IMR-90 (cell line): ENCODE results near the gene KRTAP10-1. TPM values are rescaled to one million over a fixed set of nuclear protein-coding genes. Genes with fewer than 3 reads are reported as not detected.

Source experiments
- ATAC-seq: fragments of 200-7000 bp; cut with Tn5 transposase; 2 replicates; pipeline ENCODE4 v1.9.1; 2020; ENCODE audit warnings: low read depth, mild to moderate bottlenecking, moderate library complexity
- BruUV-seq: library from RNA; stranded (reverse); fragments of 400-500 nt; replicated peaks from 2 replicates; lab custom pipeline; 2021; lab: Mats Ljungman, UMichigan
- CTCF ChIA-PET: fragments of 300-600 bp; formaldehyde crosslinking; extraction: SDS; loops from one replicate; lab custom pipeline; 2021; ENCODE audit warnings: antibody characterized with exemption; lab: Yijun Ruan, JAX
- POLR2A ChIA-PET: fragments of 300-600 bp; sonication (Branson Sonifier 250); formaldehyde crosslinking; loops from one replicate; lab custom pipeline; 2022; ENCODE audit warnings: antibody characterized with exemption; ENCODE audit not compliant: unreplicated experiment; lab: Charles Lee
- DNase-seq: peaks from one replicate; pipeline ENCODE4 v3.0.0; 2013
- H2AFZ ChIP-seq: replicated peaks from 2 replicates; pipeline ENCODE3; 2013; ENCODE audit warnings: low read length, mild to moderate bottlenecking; ENCODE audit not compliant: poor library complexity
- H2AK5ac ChIP-seq: 2 replicates; pipeline ENCODE4 v1.6.1; 2013; ENCODE audit warnings: low read depth, low read length, inconsistent platforms
- H2AK9ac ChIP-seq: replicated peaks from 2 replicates; pipeline ENCODE3; 2013; ENCODE audit warnings: mild to moderate bottlenecking, low read depth, low read length, moderate library complexity; ENCODE audit not compliant: poor library complexity
- H2BK120ac ChIP-seq: 2 replicates; pipeline ENCODE4 v1.6.1; 2013; ENCODE audit warnings: low read depth, low read length, inconsistent platforms
- H2BK15ac ChIP-seq: 3 replicates; pipeline ENCODE4 v1.6.1; 2013; ENCODE audit warnings: low read depth, low read length, inconsistent platforms
- H2BK20ac ChIP-seq: 2 replicates; pipeline ENCODE4 v1.6.1; 2013; ENCODE audit warnings: low read depth, mild to moderate bottlenecking, inconsistent platforms, low read length, moderate library complexity
- H2BK5ac ChIP-seq: 2 replicates; pipeline ENCODE4 v1.6.1; 2013; ENCODE audit warnings: mild to moderate bottlenecking, low read depth, low read length, inconsistent platforms; ENCODE audit not compliant: poor library complexity, severe bottlenecking
- H3K14ac ChIP-seq: replicated peaks from 2 replicates; pipeline ENCODE4 v1.6.1; 2013; ENCODE audit warnings: low read depth, low read length, inconsistent platforms
- H3K18ac ChIP-seq: 2 replicates; pipeline ENCODE4 v1.6.1; 2013; ENCODE audit warnings: low read depth, low read length, control low read depth
- H3K23ac ChIP-seq: 2 replicates; pipeline ENCODE4 v1.6.1; 2013; ENCODE audit warnings: low read depth, low read length, inconsistent platforms
- H3K27ac ChIP-seq: 2 replicates; pipeline ENCODE4 v1.5.1; 2013; ENCODE audit warnings: mild to moderate bottlenecking, control low read depth, low read length; ENCODE audit not compliant: insufficient read depth
- H3K27me3 ChIP-seq: 2 replicates; pipeline ENCODE4 v1.6.1; 2013; ENCODE audit warnings: low read length; ENCODE audit not compliant: control insufficient read depth, insufficient read depth
- H3K36me3 ChIP-seq: 2 replicates; pipeline ENCODE4 v1.6.1; 2013; ENCODE audit warnings: low read length, mixed read lengths; ENCODE audit not compliant: control insufficient read depth, insufficient read depth
- H3K4ac ChIP-seq: 2 replicates; pipeline ENCODE4 v1.6.1; 2013; ENCODE audit warnings: low read depth, low read length, inconsistent platforms
- H3K4me1 ChIP-seq: 2 replicates; pipeline ENCODE4 v1.6.1; 2013; ENCODE audit warnings: low read length, mixed read lengths; ENCODE audit not compliant: control insufficient read depth, insufficient read depth
- H3K4me2 ChIP-seq: 2 replicates; pipeline ENCODE4 v1.6.1; 2013; ENCODE audit warnings: low read depth, mild to moderate bottlenecking, control low read depth, low read length, moderate library complexity
- H3K4me3 ChIP-seq: 2 replicates; pipeline ENCODE4 v1.5.1; 2013; ENCODE audit warnings: low read depth, mild to moderate bottlenecking, control low read depth, low read length, moderate library complexity; ENCODE audit not compliant: insufficient read depth
- H3K56ac ChIP-seq: 2 replicates; pipeline ENCODE4 v1.6.1; 2013; ENCODE audit warnings: low read length, inconsistent platforms; ENCODE audit not compliant: insufficient read depth; ENCODE audit errors: extremely low read depth
- H3K79me1 ChIP-seq, 2 experiments: 2 replicates each; pipeline ENCODE4 v1.6.1; 2013; ENCODE audit warnings: low read length in 2 of 2, inconsistent platforms in 1 of 2, low read depth in 1 of 2
- H3K9ac ChIP-seq: 2 replicates; pipeline ENCODE4 v1.6.1; 2013; ENCODE audit warnings: low read depth, low read length, control low read depth
- H3K9me1 ChIP-seq: 2 replicates; pipeline ENCODE4 v1.6.1; 2013; ENCODE audit warnings: low read length, inconsistent platforms; ENCODE audit not compliant: insufficient read depth
- H3K9me3 ChIP-seq: 2 replicates; pipeline ENCODE4 v1.6.1; 2013; ENCODE audit warnings: low read length; ENCODE audit not compliant: control insufficient read depth, insufficient read depth
- H4K20me1 ChIP-seq: 2 replicates; pipeline ENCODE4 v1.6.1; 2013; ENCODE audit warnings: low read length, inconsistent platforms; ENCODE audit not compliant: insufficient read depth
- H4K5ac ChIP-seq: 2 replicates; pipeline ENCODE4 v1.6.1; 2013; ENCODE audit warnings: mild to moderate bottlenecking, low read depth, low read length, control low read depth
- H4K8ac ChIP-seq, 2 experiments: 2 replicates each; pipeline ENCODE4 v1.6.1; 2013; ENCODE audit warnings: low read depth in 2 of 2, low read length in 2 of 2, control low read depth in 1 of 2, inconsistent platforms in 1 of 2
- H4K91ac ChIP-seq: 2 replicates; pipeline ENCODE4 v1.6.1; 2013; ENCODE audit warnings: low read depth, low read length, inconsistent platforms; ENCODE audit not compliant: insufficient read depth
- BHLHE40 ChIP-seq: fragments of 150-350 bp; IDR thresholded peaks from 2 replicates; pipeline ENCODE4 v1.6.1; 2016; ENCODE audit warnings: mild to moderate bottlenecking, low read depth, low read length
- CEBPB ChIP-seq: IDR thresholded peaks from 2 replicates; pipeline ENCODE4 v1.6.1; 2012; ENCODE audit warnings: low read depth, low read length, improper control_type of control experiment
- CHD1 ChIP-seq: IDR thresholded peaks from 2 replicates; pipeline ENCODE4 v1.6.1; 2012; ENCODE audit warnings: low read depth, low read length, improper control_type of control experiment
- CTCF ChIP-seq: conservative IDR thresholded peaks from 2 replicates; pipeline ENCODE4 v1.5.1; 2012; ENCODE audit warnings: mild to moderate bottlenecking, low read depth, low read length, improper control_type of control experiment
- ELK1 ChIP-seq: fragments of 150-350 bp; IDR thresholded peaks from 2 replicates; pipeline ENCODE4 v1.6.1; 2016; ENCODE audit warnings: low read depth, mild to moderate bottlenecking, low read length, moderate library complexity, borderline replicate concordance
- FOS ChIP-seq: fragments of 150-350 bp; IDR thresholded peaks from 2 replicates; pipeline ENCODE4 v1.6.1; 2016; ENCODE audit warnings: low read depth, low read length
- MAFK ChIP-seq: IDR thresholded peaks from 2 replicates; pipeline ENCODE4 v1.6.1; 2012; ENCODE audit warnings: low read depth, low read length, improper control_type of control experiment
- MAZ ChIP-seq: IDR thresholded peaks from 2 replicates; pipeline ENCODE4 v1.6.1; 2012; ENCODE audit warnings: low read depth, mild to moderate bottlenecking, low read length, improper control_type of control experiment, moderate library complexity, borderline replicate concordance
- MXI1 ChIP-seq: IDR thresholded peaks from 2 replicates; pipeline ENCODE4 v1.6.1; 2012; ENCODE audit warnings: low read depth, mild to moderate bottlenecking, low read length, moderate library complexity, borderline replicate concordance
- NFE2L2 ChIP-seq: fragments of 150-350 bp; IDR thresholded peaks from 2 replicates; pipeline ENCODE4 v1.6.1; 2016; ENCODE audit warnings: low read depth, mild to moderate bottlenecking, low read length
- POLR2A ChIP-seq: IDR thresholded peaks from 2 replicates; pipeline ENCODE4 v1.6.1; 2012; ENCODE audit warnings: mild to moderate bottlenecking, low read depth, low read length
- RAD21 ChIP-seq: IDR thresholded peaks from 2 replicates; pipeline ENCODE4 v1.6.1; 2012; ENCODE audit warnings: low read length, improper control_type of control experiment
- RCOR1 ChIP-seq: IDR thresholded peaks from 2 replicates; pipeline ENCODE4 v1.6.1; 2012; ENCODE audit warnings: mild to moderate bottlenecking, low read length, improper control_type of control experiment; ENCODE audit not compliant: insufficient replicate concordance
- SMC3 ChIP-seq: fragments of 150-350 bp; IDR thresholded peaks from 2 replicates; pipeline ENCODE4 v1.6.1; 2016; ENCODE audit warnings: low read depth, mild to moderate bottlenecking, antibody characterized with exemption, low read length, moderate library complexity
- USF2 ChIP-seq: fragments of 150-350 bp; IDR thresholded peaks from 2 replicates; pipeline ENCODE4 v1.6.1; 2017; ENCODE audit warnings: mild to moderate bottlenecking, antibody characterized with exemption, low read length, low read depth
- WGBS, 2 experiments: methylation state at CpG; one replicate each; pipeline versions ENCODE4 v1.1.5 to v1.1.7; 2013; ENCODE audit warnings: missing lambda C conversion rate in 2 of 2; ENCODE audit not compliant: insufficient read length in 1 of 2; ENCODE audit errors: extremely low coverage in 2 of 2; 5-methylcytosine and 5-hydroxymethylcytosine counted together
- dilution Hi-C: fragments of 300-500 bp; cut with HindIII; formaldehyde crosslinking; loops from one replicate; pipeline ENCODE4 v1.14.3; 2018; ENCODE audit warnings: low sequenced_read_pairs; ENCODE audit not compliant: unreplicated experiment
- in situ Hi-C: fragments of 300-500 bp; cut with MboI; formaldehyde crosslinking; loops from 3 replicates; pipeline ENCODE4 v1.14.3; 2019; ENCODE audit warnings: low sequenced_read_pairs, inconsistent platforms, mixed read lengths
- intact Hi-C: fragments of 100-400 bp; cut with micrococcal nuclease; formaldehyde crosslinking; loops from 2 replicates; pipeline ENCODE4 v1.10.0; 2022
- polyA plus RNA-seq, 3 experiments: library from polyadenylated mRNA; depleted of rRNA; stranded (reverse); fragments of >200 nt; gene quantifications; 2 replicates each; pipeline ENCODE4 v1.2.3, GENCODE V29; 2012; ENCODE audit warnings: low replicate concordance in 1 of 3
- total RNA-seq: library from RNA; depleted of rRNA; stranded (reverse); fragments of >200 nt; gene quantifications from 2 replicates; pipeline ENCODE4 v1.2.3, GENCODE V29; 2012

Gene KRTAP10-1
- total and polyA plus RNA-seq, 2 of the 4 experiments (the other 2 are of a cell fraction) = not detected

GRCh38 chr21:44564886-44565598, 25.0 kb upstream of the KRTAP10-1 start:
- Histone ChIP-seq H3K9ac (no peak overlapping the region), H4K8ac (no peak overlapping the region), H4K91ac (no peak overlapping the region), H3K56ac (no peak overlapping the region), H2BK5ac (no peak overlapping the region), H4K20me1 (no peaks in the 10 kb centered on the region), H3K4me2 (no peak overlapping the region), H2AK9ac (no peak overlapping the region), H3K9me1 (no peaks in the 10 kb centered on the region), H3K4ac (no peak overlapping the region), H2BK15ac (no peak overlapping the region), H3K9me3 (no peaks in the 10 kb centered on the region), H3K4me1 (no peaks in the 10 kb centered on the region), H3K14ac (no peak overlapping the region), H4K5ac (no peak overlapping the region), H3K36me3 (no peaks in the 10 kb centered on the region), H3K23ac (no peak overlapping the region), H3K27ac (no peak overlapping the region), H3K18ac (no peak overlapping the region), H2BK20ac (no peak overlapping the region), H3K27me3 (no peaks in the 10 kb centered on the region; the same call in 1 of the 2 replicates), H3K4me3 (no peak overlapping the region), H3K79me1 (no peaks in the 10 kb centered on the region), H2AK5ac (no peak overlapping the region), H2BK120ac (no peak overlapping the region), H2AFZ (no peak overlapping the region)
- no CpG with 5 or more reads among the region's 1 CpG for WGBS, 2 experiments
- POLR2A ChIA-PET = no interaction called here
- dilution Hi-C loops (no loop called here), in situ Hi-C loops (no loop called here), intact Hi-C loops (no loop called here)
- ATAC-seq (no peak), DNase-seq (no peak)
- TF ChIP-seq ELK1 (no peak), RCOR1 (no peak), MXI1 (no peak), CHD1 (no peak), POLR2A (no peak), CTCF (no peak), FOS (no peak), SMC3 (no peak), BHLHE40 (no peak), MAZ (no peak), NFE2L2 (no peak), MAFK (no peak), RAD21 (no peak), CEBPB (no peak), USF2 (no peak)
- CTCF ChIA-PET = no interaction called here
- no TSS peak for BruUV-seq
